IPS DF 19.7 (cell line): ENCODE measurements around the gene CLIP1.

Source experiments
- DNase-seq: peaks from one replicate; pipeline ENCODE4 v3.0.0-alpha.2; 2013; ENCODE audit warnings: low read depth, low spot score

CLIP1 gene

DNA sequence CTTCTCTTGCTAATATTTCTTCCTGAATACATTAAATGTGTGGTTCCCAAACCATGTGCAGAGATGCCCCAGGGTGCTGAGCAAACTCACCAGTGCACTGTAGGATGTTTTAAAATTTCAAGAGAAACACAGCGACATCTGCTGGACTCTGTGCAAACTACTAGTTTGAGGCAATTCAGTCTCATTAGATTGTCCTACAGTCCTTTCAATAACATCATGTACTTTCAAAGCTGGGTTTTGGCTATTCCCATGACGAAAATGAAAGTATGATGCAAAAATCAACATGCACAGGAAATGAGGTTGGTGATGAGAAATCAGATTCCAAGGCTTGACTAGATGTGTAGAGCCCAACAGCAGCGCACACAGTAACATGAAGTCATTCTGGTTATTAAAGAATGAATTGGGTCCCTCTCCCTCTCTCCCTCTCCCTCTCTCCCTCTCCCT, 66.3 kb downstream of the CLIP1 start:
- DNase-seq: no peak

DNA sequence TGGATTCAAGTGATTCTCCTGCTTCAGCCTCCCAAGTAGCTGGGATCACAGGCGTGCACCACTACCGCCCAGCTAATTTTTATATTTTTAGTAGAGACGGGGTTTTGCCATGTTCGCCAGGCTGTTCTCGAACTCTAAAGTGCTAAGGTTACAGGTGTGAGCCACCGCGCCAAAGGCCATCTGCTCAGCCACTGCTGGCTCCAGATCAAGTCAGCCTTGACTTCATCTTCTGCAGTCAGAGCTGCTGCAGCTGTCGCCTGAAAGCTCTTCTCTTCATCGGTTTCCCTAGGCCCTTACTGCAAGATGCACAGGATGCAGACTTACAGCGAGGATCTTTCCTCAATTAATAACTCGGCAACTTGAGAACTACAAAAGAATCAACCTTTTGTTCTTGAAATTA, 66.8 kb downstream of the CLIP1 start:
- no peak for DNase-seq

DNA sequence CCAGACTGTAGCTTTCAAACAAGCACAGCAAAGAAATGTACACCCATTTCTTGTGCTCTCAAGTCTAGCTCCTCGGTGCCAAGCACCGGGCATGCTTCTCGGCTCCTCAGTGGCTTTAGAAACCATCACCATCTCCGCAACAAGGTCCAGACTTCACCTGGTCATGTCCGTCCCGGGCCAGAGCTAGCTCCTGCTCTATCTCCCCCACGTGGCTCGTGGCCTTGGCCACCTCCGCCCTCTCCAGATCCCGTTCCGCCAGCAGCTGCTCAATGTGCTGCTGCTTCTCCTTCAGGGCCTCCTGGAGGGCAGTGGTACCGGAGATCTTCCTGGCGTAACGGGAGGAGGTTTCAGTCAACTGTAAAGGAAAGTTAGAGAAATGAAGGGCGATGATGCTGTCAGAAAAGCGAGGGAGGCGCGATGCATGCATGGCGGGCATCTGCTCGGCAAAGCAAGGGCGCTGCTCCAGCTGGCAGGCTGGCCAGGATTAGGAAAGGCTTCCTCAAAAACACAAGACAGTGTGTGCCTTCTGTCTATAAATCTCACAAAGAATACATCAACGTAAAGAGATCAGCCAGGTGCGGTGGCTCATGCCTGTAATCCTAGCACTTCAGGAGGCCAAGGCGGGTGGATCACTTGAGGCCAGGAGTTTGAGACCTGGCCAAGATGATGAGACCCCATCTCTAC, 67.4 kb downstream of the CLIP1 start:
- no peak for DNase-seq

DNA sequence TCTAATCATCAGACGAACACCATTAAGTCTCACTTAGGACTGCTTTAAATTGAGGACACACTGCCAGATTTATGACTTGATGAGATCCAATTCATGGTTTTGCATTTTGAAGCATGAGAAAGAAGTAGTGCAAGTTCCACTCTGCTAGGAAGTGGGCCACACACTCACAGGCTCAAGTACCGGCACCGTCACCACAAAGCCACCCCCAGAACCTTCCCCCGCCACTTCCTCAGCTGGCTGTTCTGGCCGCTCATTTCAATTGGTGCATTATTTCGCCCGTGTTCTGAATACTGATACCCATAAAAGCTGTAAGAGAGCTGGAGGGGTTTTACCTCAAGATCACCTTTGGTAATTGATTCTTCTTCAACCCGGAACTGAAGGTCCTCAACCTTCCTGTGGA, 70.1 kb downstream of the CLIP1 start:
- DNase-seq: no peak

DNA sequence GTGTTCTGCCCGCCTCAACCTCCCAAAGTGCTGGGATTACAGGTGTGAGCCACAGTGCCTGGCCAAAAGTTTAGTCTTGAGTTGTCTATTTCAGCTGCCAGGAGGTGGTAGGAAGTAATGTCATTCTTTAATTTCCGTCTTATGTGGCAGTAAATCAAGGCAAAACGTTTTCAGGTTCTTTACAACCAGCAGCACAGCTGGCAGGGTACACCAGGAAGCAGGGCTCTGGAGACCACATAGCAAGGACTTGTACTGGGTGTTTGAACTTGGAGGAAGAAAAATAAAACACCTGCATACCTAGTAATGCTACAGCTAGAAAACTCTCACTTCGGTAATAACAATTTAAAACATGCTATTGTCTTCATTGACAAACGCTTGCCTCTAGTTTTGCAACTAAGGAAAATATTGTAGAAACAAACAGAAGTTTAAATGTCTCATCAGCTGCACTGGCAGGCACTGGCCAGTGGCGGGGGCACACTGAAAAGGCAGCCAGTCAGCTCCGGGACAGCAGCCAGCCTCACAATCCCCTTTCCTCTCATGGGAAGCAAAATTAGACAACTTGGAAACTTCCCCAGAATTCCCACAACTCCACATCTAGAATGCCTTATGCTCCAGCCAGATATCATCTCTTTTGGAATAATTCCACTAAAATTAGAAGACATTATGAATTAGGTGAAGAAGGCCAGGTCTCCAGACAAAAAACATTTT, 72.2 kb downstream of the CLIP1 start:
- no peak for DNase-seq

DNA sequence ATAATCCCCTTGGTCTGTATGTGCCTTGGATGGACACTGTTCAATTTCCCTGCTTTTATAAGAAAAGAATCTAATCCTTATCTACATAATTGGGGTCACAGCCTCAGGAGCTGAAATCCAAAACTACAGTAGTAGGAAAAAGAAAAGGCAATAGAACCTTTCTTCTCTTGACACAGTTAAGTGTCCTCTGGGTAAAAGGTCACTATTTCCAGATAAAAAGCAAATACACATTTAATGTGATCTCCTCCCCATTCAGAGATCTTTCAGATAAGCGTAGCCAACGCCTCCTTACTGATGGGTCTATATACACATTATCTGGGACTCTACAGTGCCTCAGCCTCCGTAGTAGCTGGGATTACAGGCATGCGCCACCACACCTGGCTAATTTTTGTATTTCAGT, 73.4 kb downstream of the CLIP1 start:
- DNase-seq: no peak

DNA sequence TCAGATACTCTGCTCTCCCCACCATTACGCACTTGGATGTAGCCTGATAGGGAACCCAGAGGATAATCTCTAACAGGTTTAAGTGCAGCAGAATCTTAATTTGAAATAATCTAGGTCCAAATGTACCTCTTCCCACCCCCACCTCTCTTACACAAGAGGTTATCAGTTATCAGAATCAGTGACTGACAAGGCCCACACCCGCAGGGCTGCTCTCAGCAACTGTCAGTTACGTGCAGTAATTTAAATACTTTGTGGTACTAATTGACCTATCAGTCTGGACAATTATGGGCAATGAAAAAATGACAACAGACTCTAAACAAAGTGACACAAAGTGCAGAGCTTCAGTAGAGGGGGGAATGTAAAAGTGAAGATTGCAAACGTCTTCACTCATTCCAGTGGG, 74.0 kb downstream of the CLIP1 start:
- DNase-seq: no peak

DNA sequence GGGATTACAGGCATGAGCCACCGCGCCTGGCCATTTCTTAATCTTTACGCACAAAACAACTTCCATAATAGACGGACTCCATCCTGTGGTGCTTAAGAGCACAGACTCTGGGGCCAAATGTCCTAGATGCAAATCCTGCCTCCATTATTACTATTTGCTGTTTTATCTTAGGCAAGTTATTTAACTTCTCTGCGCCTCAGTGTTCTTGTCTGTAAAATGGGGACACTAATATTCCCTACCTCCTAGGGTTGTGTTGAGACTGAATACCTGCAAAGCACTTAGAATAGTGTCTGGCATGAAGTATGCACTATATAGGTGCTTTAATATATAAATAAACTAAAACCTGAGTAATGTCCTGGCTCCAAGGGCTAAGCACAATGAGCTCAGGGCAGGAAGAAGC, 76.4 kb downstream of the CLIP1 start:
- no peak for DNase-seq

DNA sequence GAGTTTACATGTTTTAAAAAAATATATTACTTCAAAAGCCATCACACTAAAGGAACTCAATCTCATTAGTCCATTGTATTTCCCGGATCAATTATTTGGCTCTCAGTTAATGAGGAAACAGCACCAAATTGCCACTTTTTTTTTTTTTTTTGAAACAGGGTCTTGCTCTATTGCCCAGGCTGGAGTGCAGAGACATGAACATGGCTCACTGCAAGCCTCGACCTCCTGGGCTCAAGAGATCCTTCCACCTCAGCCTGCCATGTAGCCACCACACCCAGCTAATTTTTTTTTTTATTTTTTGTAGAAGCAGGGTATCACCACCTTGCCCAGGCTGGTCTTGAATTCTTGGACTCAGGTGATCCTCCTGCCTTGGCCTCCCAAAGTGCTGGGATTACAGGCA, 77.4 kb downstream of the CLIP1 start:
- no peak for DNase-seq

DNA sequence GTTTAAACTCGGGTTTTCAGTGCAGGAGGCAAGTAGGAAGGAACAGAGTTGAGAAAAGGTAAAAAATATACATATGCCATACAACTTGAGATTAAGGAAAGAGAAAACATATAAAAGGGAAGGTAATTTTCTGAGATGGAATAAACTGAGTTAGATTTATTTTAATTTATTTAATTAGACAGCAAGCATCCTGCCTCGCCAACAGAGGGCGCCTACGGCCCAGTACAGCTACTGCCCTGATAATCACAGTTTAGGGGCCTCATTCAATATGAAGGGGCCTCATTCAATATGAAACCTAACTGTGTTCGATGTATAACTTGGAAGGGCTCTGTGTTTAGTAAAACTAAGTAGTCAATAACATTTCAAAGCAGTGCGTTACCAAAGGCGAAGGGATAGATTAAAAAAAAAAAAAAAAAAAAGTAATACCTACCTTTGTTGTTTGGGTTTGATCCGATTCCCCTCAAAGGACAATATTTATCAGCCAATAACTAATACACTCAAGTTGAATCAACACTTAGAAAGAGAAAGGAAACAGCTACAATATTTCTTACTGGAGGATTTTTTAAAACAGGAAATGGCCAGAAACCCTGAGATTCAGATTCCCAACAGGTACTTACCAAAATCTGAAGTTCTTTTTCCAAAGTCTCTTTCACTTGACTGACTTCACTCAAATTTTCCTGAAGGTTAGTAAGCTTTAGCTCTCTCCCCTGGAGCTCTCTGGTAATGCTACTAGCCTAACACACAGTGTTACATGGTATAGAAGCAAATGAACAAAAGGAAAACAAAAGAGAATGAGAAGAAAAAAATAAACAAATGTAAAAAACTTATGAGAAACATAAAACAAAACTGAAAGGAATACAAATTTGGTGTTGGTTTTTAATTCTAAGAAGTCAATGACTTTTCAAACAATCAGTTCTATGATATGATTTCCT, 86.2 kb downstream of the CLIP1 start:
- DNase-seq: no peak

DNA sequence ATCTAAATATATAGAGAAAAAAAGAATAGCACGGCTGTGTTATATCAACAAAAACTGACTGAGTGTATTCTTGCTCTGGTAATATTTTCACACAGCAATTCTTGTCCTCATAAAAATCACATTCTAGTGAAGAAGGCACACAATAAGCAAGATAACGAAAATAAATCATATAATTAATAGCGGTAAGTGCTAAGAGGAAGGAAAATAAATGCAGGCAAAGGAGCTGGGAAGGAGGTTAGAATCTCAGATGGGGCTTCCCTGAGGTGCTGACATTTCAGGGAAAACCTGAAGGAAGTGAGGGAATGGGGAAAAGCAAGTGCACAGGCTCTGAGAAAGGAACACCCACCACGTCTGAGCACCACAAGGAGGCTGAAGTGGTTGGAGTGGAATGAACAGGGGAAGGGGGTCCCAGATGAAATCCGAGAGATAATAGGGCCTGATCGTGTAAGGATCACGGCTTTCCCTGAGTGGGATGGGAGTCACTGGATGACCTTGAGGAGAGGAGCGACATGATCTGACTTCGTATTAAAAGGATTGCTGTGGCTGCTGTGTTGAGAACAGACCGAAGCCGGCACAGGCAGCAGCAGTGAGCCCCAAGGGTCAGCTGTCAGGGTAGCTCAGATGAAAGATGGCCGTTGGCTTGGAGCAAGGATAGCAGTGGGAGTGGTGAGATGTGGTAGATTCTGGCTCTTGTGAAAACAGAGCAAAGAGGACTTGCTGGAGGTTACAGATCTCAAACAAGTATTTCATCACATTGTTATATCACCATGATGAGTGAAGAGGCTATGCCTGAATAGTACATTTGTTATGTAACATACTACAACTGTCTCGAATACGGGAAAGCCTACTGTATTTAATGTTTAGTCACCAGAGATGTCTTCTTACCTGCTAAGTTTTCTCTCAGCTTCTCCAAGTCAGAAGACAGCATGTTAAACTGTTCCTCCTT, 89.1 kb downstream of the CLIP1 start:
- no peak for DNase-seq

DNA sequence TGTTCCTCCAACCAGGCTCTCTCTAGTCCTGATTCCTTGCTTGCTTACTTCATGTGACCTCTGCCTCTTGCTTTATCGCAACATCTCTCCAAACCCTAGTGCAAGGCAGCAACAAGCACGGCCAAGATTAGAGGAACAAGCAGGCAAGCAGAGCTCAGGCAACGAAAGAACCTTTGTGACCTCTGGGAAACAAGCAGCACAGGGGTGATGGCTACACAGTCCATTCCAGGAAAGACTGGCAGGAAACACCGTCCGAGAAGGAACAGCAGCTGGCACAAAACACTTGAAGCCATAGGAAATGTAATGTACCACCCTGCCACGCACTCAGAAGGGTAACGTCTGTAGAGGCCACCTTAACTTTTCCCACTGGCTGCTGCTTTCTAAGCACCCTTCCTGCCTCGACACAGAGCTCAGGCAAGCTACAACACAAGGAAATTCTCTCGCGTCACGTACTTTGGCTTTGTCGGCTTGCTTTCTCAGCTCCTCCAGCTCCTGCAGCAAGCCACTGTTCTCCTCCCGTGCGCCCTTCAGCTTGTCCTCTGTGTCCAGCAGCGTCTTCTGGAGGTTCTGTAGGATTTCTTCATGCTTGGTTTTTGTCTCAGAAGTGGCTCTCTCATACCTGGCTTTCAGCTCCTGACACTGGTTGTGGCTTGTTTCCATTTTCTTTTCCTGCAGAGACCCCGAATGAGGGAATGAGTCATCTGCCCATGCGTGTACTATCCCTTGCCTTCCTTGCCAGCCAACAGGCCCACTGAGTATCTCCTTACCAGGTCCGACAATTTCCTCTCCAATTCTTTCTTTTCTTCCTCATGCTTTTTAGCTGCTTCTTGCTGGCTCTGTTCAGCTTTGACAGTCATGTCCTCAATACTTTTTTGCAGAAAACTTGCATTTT, 94.7 kb downstream of the CLIP1 start:
- DNase-seq: no peak

DNA sequence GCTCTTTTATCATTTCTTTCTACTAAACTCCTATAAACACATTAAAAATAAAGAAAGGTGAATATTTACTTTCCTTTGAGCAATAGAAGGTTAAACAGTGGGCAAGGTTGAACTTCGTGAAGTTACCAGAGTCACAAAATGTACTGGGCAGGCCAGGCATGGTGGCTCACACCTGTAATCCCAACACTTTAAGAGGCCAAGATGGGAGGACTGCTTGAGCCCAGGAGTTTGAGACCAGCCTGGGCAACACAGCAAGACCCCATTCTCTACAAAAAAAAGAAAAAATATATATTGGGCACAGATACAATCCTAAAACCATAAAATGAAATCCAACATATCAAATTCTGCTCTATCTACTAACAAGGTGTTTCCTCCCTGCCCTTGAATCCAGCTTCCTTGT, 95.5 kb downstream of the CLIP1 start:
- DNase-seq: no peak

DNA sequence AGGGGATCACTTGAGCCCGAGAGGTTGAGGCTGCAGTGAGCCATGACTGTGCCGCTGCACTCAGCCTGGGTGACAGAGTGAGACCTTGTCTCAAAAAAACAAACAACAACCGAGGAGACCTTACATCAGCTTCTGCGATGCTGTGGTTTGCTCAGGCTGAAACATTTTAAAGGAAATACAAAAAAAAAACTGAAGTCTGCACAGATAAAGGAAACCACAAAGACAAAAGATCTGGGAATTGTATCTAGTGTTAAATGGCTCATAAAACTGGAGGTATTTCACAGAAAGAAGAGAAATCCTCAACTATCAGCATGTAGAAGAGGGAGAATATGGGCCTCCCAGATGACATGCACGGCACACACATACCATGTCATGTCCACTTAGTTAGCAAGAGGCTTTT, 95.9 kb downstream of the CLIP1 start:
- DNase-seq: no peak

DNA sequence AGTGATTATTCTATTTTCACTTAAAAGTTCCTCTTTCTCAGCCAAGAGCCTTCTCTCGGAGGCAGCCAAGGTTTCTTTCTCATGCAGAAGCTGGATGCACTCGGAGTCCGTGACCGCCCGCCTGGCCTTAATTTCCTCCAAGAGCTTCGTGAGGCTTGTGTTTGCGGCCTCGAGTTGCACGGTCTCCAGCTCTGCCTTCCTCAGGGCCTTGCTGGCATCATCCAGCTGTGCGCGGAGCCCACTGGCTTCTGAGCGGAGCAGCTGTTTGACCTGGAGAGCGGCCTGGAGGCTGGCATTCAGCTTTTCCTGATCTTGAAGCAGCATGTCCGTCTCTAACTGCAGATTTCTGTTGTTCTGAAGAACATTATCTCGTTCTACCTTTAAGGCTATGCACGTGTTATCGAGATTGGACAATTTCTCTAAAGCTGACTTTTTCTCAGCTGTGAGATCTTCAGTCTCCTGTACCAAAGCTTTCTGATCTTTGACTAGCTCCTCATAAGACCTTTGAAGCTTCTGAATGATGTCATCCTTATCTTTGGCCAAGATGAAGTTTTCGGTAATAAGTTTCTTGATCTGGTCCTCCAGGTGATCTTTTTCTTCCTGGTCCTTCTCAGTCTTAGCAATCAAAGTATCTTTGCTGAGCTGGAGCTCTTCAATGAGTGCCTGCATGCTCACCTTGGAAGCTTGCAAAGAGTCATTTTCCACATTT, 99.0 kb downstream of the CLIP1 start:
- DNase-seq: no peak

DNA sequence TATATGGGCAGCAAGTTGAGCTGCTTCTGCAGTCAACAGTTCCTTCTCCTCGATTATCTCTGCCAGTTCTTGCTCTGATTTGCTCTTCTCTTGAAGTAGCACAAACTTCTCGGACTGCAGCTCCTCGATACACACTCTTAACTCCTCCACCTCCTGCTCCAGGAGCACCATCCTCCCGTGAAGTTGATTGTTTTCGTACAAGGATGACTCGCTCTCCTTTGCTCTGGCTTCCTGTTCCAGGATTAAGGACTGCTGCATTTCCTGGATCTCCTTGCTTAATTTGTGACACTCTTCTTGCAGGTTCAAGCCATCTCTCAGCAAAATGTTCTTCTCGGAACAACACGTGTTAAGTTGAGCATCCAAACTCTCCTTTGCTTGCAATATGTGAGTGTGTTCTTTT, 100.0 kb downstream of the CLIP1 start:
- no peak for DNase-seq

DNA sequence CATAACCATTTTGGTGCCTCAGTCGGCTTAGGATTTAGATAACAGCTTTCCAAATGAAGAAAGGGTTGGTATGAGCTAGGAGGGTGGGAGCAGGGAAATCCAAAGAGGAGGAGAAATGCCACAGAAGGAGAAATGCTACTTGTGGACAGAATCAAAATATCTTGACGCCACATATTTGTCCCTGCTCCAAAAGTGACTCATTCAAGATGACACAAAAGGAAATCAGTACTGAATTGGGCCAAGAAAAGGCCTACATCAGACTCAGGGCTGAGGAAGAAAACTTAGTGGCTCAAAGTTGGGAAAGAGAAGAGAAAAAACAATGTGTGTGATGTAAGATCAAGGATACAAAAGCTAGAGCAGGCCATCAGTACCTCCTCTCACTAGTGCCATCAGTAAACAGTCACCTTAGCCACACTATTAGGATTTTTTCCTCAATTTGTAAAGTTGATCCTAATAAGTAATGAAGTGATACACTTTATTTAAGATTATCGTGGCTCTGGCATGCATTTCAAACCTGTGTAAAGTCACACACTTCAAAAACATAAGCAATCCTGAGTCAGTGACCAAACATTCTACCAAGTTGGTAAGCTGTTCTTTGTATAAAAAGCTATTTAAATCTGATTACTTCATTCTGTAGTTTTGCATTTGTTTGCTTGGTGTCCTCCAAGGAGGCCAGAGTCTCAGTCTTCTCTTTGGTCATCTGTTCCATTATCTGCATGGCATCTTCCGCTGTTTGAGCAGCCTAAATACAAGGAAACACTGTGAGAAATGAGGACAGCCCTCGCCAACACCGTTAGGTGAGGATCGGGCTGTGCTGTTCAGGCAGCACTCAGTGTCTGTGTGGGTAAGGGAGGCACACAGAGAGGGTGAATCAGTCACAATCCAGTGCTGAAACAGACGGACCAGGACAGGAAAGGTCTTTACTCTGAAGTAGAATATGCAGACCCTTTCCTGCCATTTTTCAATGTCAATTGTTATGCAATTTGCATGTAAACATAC, 103.6 kb downstream of the CLIP1 start:
- no peak for DNase-seq

DNA sequence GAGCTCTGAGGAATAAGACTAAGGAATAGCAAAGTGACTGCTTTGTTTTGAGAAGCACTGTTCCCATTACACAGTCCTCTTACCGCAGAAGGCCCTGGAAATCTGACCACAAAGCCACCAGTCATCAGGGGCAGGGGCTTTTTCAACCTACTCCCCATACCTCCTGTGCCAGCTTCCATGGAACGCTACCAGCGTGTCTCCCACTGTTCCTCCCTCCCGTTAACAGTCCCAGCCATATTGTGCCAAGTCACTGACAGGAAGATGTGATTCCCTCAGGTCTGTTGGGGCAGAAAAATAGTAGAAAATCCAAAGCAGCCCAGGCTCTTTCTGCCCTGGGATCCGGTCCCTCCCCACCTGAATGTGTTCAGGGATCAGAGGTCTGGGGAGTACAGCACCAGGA, 109.5 kb downstream of the CLIP1 start:
- DNase-seq: no peak
